ENCODE data around the gene B4GALT2.

B4GALT2 gene

DNA sequence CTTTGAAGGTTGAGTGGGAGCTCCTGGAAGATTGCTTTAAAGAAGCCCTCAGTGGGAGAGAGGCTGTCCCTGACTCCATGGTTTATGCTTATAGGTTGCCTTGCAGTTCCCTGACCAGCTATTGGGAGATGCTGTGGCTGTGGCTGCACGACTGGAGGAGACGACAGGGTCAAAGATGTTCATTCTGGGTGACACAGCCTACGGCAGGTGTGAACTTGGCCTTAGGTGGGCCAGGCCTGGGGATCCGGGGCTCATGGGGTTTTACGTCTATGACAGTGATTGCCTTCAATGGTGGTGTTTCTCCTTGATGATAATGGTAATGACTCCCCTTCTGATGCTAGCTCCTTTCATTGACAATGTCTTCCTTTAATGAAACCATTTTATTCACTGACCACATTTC is 8.5 kb upstream of the B4GALT2 start:
- DNase-seq, result no peak

DNA sequence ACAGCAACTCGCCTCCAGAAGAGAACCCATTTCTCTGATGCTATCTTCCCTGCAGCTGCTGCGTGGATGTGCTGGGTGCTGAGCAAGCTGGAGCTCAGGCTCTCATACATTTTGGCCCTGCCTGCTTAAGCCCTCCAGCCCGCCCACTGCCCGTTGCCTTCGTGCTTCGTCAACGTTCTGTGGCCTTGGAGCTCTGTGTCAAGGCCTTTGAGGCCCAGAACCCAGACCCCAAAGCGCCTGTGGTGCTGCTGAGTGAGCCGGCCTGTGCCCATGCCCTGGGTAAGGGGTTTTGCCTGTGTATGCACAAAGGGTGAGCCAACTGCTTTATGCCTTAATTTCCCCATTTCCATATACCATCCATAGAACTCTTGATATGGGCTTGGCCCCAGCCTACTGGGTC is 8.1 kb upstream of the B4GALT2 start:
- no peak for DNase-seq

DNA sequence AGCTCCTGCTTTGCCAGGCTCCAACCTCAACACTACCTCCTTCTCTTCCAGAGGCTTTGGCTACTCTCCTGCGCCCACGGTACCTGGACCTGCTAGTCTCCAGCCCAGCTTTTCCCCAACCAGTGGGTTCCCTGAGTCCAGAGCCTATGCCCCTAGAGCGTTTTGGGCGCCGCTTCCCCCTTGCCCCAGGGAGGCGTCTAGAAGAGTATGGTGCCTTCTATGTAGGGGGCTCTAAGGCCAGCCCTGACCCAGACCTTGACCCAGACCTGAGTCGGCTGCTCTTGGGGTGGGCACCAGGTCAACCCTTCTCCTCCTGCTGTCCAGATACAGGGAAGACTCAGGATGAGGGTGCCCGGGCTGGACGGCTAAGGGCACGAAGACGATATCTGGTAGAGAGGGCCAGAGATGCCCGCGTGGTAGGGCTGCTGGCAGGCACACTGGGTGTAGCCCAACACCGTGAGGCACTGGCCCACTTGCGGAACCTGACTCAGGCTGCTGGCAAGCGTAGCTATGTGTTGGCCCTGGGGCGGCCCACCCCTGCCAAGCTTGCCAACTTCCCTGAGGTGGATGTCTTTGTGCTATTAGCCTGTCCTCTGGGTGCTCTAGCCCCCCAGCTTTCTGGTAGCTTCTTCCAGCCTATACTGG is 7.6 kb upstream of the B4GALT2 start:
- DNase-seq, result no peak

DNA sequence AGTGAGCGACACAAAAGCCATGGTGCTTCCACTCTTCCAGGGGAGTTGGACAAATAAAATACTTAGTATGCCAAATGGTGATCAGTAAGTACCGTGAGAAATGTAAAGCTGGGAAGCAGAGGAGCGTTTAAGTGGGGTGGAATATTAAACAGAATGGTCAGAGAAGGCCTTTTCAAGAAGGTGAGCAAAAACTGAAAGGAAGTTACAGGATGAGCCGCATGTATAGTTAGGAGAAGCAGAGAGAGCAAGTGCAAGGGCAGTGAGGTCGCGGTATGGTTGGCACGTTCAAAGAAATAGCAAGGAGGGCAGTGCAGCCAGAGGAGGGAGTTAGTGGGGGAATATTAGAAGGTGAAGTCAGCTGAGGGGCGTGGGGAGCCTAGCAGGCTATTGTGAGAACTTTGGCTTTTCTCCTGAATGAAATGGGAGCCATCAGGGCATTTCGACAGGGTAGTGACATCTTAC is 5.0 kb upstream of the B4GALT2 start:
- DNase-seq, result no peak

DNA sequence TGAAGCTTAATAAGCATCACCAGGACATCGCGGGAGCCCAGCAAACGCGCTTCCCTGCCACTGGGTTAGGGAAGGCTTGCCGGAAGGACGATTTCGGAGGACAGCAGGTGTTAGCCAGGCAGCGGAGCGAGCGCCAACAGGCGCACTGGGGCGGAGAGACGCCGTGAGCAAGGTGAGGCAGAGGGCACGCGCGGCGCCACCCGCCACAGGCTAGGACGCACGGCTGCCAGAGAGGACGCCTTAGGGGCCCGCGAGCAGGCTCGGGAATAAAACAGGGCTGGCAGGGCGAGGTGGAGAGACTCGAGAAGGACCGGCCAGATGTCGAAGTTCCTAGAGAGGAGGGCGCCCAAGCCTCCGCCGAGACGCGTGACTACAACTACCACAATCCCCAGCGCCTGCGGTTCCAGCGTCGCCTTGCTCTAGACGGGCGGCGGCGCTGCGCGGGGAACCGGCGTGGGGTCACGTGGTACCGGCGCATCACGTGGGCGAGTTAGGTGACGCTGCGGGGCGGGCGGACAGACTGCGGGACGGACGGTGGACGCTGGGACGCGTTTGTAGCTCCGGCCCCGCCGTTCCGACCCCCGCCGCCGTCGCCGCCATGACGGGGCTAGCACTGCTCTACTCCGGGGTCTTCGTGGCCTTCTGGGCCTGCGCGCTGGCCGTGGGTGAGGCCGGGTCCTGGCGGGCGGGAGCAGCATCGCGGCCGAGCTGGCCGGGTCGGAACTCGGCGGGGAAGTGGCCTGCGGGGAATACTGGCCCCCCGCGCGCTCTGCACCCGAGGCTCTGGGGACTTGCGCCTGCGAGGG is 4.4 kb upstream of the B4GALT2 start, which contains the start of gene ATP6V0B:
Gene ATP6V0B (plus strand): TSS at position 518 of the 806 bp plus-strand sequence. CDS start 81 bp downstream, at position 599.
- peak; percentile 93 to 94 for DNase-seq

DNA sequence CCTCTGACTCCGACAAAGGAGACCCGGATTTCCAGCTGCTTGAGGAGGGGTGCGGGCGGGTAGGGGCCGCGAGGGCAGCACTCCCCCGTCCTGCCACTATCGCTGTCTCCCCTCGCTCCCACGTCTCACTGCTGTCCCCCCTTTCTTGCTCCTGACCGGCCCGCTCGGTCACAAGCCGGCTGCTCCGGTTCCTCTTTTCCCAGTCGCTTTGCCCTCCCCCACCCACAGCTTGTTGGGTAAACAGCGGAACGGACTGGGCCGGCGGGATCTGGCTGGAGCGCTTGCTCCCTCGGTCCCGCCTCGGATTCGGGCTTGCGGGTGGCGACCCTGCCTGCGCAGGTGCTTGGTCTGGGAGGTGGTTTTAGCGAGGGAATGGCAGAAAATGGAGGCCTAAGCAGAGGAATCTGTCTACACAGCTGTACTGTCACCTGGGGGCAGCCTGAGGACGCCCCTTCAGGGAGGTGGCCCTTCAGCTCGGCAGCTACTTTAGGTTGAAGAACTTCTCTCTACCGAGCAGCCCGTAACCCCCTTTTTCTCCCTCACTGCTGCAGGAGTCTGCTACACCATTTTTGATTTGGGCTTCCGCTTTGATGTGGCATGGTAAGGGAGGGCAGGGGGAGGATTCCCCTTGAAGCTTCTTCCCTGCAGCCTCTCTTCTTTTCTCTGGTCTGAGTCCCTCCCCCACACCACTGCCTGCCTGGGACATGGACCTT is 3.6 kb upstream of the B4GALT2 start:
- no peak for DNase-seq

DNA sequence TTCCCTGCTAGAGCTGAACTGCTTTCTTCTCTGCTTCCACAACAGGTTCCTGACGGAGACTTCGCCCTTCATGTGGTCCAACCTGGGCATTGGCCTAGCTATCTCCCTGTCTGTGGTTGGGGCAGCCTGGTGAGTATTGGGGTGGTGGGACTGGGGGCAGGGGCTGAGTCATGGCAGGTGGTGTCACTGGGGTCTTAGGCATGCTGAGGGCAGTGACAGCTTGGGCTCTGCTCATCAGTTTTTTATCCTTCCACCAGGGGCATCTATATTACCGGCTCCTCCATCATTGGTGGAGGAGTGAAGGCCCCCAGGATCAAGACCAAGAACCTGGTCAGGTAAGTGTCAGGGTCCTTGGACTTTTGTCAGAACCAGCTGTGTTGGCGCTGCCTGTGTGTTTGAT is 3.0 kb upstream of the B4GALT2 start:
- no peak for DNase-seq

DNA sequence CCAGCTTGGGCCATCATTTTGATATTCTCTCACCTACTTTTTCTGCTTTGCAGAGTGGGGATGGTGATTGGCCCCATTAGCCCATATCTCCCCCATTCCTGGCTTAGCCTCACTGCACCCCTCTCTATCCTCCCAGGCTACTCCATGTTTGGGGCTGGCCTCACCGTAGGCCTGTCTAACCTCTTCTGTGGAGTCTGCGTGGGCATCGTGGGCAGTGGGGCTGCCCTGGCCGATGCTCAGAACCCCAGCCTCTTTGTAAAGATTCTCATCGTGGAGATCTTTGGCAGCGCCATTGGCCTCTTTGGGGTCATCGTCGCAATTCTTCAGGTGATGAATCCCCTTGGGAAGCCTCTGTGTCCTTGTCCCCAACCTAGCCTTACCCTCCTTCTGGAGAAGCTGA is 2.1 kb upstream of the B4GALT2 start:
- no peak for DNase-seq

DNA sequence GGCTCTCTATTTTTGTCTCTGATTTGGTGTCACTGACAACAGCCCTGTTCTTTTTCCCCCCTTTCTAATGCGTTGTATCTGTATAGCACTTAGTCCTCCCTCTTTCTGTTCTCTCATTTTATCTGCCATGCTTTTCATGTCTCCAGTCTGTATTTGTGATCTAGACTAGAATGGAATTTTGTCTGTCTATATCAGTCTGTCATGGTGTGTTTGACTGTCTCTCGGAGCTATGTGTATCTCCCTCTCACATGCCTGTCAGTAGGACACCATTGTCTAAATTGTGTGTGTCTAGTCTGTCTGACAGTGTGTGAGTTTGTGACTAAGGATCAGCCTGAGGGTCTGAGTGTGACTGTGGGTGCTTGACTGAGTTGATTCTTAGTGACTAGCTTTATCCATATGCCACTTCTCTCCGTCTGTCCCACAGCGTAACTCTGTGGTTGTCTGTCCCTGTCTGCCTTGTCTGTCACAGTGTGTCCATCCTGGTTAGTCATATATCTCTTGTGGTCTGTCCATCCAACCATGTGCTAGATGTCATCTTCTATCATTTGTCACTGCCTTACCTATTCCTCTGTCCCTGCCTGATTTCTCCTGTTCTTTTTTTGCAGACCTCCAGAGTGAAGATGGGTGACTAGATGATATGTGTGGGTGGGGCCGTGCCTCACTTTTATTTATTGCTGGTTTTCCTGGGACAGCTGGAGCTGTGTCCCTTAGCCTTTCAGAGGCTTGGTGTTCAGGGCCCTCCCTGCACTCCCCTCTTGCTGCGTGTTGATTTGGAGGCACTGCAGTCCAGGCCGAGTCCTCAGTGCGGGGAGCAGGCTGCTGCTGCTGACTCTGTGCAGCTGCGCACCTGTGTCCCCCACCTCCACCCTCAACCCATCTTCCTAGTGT is 1.4 kb upstream of the B4GALT2 start:
- DNase-seq, result no peak

DNA sequence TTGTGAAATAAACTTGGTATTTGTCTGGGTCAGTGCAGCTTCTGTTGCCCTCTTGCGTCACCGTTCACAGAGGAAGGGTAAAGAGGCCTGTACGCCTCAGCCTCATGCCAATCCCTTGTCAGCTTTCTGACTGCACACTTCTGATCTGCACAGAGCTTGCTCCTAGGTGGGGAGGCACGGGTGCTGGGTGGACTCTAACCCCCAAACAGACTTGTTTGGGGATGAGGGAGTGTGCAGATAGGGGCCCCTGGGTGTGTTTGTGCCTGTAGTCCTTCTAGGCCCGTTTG is 803 bp upstream of the B4GALT2 start:
- DNase-seq, result no peak

DNA sequence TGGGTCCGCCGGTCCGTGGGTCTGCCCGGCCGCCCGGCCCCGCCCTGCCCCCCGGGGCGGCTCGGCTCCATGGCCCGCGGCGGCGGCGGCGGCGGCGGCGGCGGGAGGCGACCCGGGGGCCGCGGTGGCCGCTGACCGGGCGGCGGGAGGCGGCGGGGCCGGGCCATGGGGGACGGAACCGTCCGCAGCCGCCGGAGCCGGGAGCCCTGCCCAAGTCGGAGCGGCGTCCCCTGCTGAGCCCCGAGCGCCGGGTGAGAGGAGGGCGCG is 184 bp downstream of the B4GALT2 start:
- DNase-seq, result no peak

DNA sequence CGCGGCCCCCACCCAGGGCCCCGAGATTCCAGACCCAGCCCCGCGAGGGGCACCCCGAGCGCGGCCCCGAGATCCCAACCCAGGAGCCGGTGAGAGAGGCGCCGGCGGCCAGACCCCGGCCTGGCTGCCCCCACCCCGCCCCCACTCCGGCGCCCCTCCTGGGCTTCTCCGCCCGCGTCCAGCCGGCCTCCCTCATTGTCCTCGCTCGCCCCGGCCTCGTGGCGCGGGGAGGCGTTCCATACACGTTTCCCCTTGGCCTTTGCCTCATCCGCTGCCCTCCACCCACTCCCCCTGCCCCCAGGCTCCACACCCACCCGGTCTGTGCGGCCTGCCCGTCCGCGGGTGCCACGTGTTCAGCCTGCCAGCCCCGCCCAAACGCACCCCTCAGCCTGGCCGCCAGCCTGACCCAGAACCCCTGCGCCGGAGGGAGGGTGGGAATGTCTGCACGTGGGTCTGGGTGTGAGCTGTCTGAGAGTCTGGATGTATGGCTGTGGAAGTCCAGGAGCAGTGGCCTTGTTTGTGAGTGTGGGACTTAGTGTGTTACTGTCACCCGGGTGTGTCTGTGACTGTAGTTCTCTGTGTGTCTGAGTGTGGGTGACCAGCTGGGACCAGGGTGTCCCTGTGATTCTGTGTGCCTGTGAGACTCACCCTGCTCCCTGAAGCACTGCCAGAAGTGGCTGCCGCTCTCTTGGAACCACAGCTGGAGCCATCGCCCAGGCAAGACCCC is 681 bp downstream of the B4GALT2 start:
- peak in 1 of 2 experiments; percentile 14 for DNase-seq

DNA sequence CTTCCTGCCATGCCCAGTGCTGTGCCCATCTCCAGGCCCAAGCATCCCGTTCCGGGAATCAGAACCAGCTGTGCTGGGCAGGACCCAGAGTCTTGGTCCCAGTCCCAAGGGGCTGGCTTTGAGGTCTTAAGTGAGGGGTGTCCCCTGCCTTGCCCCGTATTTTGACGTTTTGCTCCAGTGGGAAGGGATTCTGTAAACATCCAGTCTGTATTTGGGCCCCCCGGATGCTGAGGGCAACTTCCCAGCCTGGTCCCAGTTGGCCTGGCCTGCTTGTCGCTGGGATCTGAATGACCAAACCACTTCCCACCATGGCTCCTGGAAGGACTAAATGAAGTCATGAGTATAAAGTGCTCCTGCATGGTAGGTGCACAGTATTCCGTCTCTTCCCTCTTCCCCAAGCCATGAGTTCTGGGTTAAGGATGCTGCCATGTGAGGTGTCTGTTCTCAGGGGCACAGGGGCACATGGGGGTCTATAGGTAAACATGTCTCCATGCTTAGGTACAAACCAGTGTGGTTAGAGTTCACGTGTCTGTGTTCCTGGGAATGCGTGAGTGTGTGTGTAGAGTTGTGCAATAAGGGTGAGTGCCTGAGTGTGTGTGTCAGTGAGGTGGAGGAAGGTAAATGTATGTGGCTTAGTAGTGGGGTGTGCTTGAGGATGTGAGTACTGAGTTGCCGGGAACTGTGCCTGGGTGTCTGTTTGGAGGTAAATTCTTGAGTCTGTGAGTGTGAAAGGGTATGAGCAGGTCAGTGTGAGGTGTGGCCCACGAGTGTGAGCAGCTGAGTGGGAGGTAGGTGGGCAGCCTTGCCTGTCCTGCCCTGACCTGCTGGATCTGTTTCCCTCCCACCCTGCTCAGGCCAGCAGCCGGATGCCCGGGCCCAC is 1.5 kb downstream of the B4GALT2 start:
- no peak for DNase-seq

DNA sequence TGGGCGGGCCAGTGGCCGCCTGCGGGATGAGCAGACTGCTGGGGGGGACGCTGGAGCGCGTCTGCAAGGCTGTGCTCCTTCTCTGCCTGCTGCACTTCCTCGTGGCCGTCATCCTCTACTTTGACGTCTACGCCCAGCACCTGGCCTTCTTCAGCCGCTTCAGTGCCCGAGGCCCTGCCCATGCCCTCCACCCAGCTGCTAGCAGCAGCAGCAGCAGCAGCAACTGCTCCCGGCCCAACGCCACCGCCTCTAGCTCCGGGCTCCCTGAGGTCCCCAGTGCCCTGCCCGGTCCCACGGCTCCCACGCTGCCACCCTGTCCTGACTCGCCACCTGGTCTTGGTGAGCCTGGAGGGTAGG is 2.1 kb downstream of the B4GALT2 start:
- no peak for DNase-seq

DNA sequence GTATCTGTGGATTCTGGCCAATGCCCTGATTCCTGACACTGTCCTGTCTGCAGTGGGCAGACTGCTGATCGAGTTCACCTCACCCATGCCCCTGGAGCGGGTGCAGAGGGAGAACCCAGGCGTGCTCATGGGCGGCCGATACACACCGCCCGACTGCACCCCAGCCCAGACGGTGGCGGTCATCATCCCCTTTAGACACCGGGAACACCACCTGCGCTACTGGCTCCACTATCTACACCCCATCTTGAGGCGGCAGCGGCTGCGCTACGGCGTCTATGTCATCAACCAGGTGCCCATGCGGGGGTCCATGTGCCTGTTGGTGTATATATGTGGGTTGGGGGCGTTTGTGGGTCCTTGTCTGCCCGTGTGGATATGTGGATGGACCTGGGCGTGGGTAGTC is 2.6 kb downstream of the B4GALT2 start:
- no peak for DNase-seq

DNA sequence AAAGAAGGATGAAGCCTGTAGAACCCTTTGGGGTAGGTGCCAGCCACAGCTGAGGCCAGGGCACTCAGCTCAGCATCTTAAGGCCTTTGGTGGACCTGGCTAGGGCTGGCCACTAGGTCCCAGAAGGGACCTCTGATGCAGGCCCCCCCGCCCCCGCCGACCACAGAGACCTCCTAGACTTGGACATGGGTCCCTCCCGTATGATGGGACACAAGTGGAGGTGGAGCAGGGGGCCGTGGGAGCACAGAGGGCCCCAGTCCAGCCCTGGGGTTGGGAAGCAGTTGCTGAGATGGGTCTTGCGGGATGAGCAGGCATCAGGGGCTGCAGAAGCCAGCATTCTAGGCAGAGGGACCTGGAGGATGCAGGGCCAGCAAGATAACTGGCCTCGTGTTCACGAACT is 3.2 kb downstream of the B4GALT2 start:
- DNase-seq, result no peak

DNA sequence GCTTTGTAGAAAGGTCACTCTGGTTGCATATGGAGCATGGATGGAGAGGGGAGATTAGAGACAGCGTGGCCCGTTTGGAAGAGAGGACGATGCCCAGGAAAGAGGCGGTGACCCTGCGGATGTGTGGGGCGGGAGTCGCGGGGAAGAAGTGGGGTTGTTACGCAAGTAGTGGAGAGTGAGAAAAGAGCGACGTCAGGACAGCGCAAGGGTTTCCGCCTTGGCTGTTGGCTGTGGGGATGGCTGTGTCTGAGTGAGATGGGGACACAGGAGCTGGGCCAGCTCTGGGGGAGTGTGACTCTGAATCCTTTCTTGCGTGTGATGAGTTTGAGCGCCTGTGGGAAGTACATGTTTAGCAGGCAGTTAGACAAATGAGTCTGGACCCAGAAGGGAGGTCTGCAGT is 3.8 kb downstream of the B4GALT2 start:
- DNase-seq, result no peak

DNA sequence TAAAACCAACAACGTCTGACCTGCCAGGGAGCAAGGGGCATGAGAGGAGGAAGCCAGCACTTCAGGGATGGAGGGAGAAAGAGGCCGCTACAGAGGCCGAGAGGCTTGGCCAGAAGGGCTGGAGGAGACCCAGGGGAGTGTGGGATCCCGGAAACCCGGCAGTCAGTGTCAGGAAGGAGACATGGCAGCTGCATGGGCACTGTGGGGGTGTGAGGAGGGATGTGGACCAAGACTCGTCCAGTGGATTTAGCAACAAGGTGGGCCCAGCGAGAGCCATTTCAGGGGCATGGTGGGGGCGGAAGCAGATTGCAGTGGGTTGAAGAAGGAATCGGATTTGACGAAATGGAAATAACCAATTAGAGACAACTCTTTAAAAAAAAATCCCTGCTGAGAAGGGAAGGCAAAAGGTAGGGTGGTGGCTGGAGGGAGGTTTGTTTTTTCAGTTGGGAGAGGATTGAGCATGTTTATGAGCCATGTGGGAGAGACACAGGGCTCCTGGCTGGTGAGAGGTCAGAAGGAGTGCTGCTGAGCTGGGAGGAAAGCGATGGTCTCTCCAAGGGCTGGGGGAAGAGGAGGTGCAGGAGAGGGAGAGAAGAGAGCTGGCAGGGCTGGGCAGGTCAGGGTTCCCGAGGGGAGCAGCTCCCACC is 4.4 kb downstream of the B4GALT2 start:
- DNase-seq, result no peak

DNA sequence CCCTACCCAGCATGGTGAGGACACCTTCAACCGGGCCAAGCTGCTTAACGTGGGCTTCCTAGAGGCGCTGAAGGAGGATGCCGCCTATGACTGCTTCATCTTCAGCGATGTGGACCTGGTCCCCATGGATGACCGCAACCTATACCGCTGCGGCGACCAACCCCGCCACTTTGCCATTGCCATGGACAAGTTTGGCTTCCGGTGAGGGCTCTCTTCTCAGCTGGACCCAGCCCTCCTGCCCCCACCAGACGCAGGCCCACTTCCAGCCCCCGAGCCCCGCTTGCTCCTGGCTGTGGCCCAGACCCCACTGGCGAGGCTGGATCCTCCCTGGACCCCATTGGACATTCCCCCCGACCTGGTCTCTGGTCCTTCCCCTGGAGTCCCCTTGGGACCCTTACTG is 5.8 kb downstream of the B4GALT2 start:
- DNase-seq, result no peak

DNA sequence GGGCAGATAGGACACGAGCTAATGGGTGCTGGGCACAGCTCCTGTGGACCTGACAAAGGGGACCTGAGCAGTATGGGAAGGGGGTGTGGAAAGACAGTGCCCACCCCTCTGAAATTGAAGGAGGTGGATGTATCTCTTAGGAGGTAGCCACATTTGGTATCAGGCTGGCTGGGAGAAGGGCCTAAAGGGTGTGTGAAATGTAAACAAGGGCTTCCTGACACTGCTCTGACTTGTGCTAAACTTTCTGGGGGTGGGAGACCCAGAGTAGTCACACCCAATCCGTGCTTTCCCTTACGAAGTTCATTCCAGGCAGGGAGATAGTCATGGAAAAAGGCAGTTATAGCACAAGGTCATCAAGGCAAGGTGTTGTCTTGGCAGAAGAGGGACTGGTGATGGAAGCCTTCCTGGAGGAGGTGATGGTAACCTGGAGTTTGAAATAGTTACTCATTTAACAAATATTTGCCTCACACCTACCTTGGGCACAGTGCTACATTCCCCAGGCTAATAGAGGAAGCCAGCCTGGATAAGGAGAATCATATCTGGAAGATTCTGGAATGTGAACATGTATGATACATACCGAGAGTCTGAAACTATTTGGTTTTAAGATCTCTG is 7.1 kb downstream of the B4GALT2 start:
- no peak for DNase-seq

DNA sequence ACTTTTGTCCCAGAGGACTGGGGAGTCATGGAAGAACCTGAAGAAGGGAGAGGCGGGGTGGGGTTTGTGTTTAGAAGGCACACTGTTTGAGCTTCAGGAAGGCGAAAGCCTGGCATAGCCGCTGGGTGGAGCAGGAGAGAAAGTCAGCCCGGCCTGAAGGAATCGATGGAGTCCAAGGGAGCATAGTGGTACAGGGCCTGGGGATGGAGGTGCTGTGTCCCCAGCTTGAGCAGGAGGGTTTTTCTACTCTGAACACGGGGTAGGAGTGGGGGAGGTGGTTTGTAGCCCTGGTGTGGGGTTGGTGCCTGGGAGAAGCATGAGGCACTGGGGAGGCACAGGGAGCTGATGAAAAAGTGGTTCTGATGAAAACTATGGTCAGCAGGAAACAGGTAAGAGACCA is 7.7 kb downstream of the B4GALT2 start:
- DNase-seq, result no peak
